Measurements from ENCODE around the gene SGK2. TPM values are rescaled to one million over a fixed set of nuclear protein-coding genes. Genes with fewer than 3 reads are reported as not detected.

The SGK2 gene
- polyA plus RNA-seq, 2 of the 4 experiments (the other 2 are of a cell fraction), result 9.4 to 12.2 TPM

DNA sequence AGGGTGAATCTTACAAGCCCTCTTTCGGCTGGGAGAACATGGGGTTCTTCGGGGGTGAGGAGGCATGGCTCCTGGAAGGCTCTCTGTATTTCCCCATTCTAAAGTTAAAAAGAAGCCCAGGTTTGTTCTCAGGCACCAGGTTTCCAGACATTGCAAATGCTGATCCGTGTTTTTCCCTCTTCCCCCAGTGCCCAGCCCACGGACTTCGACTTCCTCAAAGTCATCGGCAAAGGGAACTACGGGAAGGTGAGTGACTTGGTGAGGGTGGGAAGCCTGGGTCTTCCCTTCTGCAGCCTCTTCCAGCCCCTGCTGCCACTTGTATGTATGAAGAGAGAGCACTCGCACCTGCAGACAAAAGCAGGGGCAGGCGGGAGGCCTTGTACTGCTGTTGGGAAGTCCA lies 8.7 kb downstream of the SGK2 start:
- FAIRE-seq (no peak), ATAC-seq (no peak), DNase-seq (ENCODE audit: low read depth in 1 of 2, low spot score in 1 of 2) (no peak)
- TF ChIP-seq HDAC2 (IDR thresholded peaks at IDR 0.05) (no peak), CBX2 (IDR thresholded peaks at IDR 0.05; ENCODE audit: borderline replicate concordance, low read depth) (no peak), HOXB5 (CRISPR knock-in tag; IDR thresholded peaks at IDR 0.05) (no peak)
- no peaks in the 10 kb centered on the region for H3K9me3 ChIP-seq
- H3K4me3 ChIP-seq, result no peak overlapping the region
- 90% methylated on average over 9 of the region's 9 CpGs for WGBS (ENCODE audit: missing lambda C conversion rate)
- H3K27ac ChIP-seq, result no peak overlapping the region
- no peaks in the 10 kb centered on the region for H3K4me1 ChIP-seq
- ChIA-PET CTCF (no interaction called here), POLR2A (no interaction called here)
- no peak overlapping the region for H3K4me2 ChIP-seq

DNA sequence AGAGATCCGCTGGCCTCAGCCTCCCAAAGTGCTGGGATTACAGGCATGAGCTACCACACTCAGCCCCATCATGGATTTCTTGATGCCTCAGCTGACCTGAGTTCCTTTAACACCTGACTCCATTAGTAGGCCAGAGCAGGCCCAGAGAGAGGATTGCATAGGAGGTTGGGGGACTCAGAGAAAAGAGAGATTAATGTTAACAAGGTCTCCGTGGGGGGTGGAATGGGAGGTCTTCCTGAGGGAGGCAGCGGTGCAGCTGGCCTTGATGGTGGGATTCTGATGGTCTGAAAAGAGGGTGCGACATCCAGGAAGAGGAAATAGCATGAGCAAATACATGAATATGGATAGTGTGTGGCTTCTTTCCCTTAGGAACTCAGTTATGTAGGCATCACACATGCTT lies 9.9 kb downstream of the SGK2 start:
- Histone ChIP-seq H3K4me2 (no peak overlapping the region), H3K27ac (no peak overlapping the region), H3K4me1 (no peaks in the 10 kb centered on the region), H3K9me3 (no peaks in the 10 kb centered on the region), H3K4me3 (no peak overlapping the region)
- ChIA-PET POLR2A (no interaction called here), CTCF (interaction anchor here (0.9 to 4.8 kb wide), 3 partner anchors 10 to 271 kb away, joined by 3 to 32 read pairs (median 7); partner anchors contain the start of gene SGK2)
- FAIRE-seq (no peak), DNase-seq (ENCODE audit: low read depth in 1 of 2, low spot score in 1 of 2) (no peak), ATAC-seq (no peak)
- WGBS (ENCODE audit: missing lambda C conversion rate), result 82% methylated on average over 4 of the region's 4 CpGs
- TF ChIP-seq GATA3 (IDR thresholded peaks at IDR 0.05; ENCODE audit: borderline replicate concordance) (no peak), ZSCAN20 (CRISPR knock-in tag; IDR thresholded peaks at IDR 0.05) (no peak), CHD4 (IDR thresholded peaks at IDR 0.05; ENCODE audit: borderline replicate concordance) (no peak), HOXB5 (CRISPR knock-in tag; IDR thresholded peaks at IDR 0.05) (no peak), CBX2 (IDR thresholded peaks at IDR 0.05; ENCODE audit: borderline replicate concordance, low read depth) (no peak), ESRRA (IDR thresholded peaks at IDR 0.05; ENCODE audit: borderline replicate concordance, low read length) (no peak), POLR2AphosphoS2 (conservative IDR thresholded peaks at IDR 0.05; ENCODE audit: low read length) (no peak), MAFK (IDR thresholded peaks at IDR 0.05; ENCODE audit: partially characterized antibody) (no peak), MYC (IDR thresholded peaks at IDR 0.05; ENCODE audit: borderline replicate concordance, low read length) (no peak), NFE2L2 (conservative IDR thresholded peaks at IDR 0.05; ENCODE audit: low read length) (no peak), RAD21 (conservative IDR thresholded peaks at IDR 0.05 in 1 of 2, IDR thresholded peaks at IDR 0.05 in 1 of 2) (no peak), KDM5A (IDR thresholded peaks at IDR 0.05) (no peak)
- TF ChIP-seq, protein P1, sequence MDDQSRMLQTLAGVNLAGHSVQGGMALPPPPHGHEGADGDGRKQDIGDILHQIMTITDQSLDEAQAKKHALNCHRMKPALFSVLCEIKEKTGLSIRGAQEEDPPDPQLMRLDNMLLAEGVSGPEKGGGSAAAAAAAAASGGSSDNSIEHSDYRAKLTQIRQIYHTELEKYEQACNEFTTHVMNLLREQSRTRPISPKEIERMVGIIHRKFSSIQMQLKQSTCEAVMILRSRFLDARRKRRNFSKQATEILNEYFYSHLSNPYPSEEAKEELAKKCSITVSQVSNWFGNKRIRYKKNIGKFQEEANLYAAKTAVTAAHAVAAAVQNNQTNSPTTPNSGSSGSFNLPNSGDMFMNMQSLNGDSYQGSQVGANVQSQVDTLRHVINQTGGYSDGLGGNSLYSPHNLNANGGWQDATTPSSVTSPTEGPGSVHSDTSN (IDR thresholded peaks at IDR 0.05), result no peak
- TF ChIP-seq, protein P2, sequence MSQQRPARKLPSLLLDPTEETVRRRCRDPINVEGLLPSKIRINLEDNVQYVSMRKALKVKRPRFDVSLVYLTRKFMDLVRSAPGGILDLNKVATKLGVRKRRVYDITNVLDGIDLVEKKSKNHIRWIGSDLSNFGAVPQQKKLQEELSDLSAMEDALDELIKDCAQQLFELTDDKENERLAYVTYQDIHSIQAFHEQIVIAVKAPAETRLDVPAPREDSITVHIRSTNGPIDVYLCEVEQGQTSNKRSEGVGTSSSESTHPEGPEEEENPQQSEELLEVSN (IDR thresholded peaks at IDR 0.05; ENCODE audit: borderline replicate concordance, low read depth), result no peak
- TF ChIP-seq, protein P3, sequence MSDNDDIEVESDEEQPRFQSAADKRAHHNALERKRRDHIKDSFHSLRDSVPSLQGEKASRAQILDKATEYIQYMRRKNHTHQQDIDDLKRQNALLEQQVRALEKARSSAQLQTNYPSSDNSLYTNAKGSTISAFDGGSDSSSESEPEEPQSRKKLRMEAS (IDR thresholded peaks at IDR 0.05), result no peak
- TF ChIP-seq, protein P4, sequence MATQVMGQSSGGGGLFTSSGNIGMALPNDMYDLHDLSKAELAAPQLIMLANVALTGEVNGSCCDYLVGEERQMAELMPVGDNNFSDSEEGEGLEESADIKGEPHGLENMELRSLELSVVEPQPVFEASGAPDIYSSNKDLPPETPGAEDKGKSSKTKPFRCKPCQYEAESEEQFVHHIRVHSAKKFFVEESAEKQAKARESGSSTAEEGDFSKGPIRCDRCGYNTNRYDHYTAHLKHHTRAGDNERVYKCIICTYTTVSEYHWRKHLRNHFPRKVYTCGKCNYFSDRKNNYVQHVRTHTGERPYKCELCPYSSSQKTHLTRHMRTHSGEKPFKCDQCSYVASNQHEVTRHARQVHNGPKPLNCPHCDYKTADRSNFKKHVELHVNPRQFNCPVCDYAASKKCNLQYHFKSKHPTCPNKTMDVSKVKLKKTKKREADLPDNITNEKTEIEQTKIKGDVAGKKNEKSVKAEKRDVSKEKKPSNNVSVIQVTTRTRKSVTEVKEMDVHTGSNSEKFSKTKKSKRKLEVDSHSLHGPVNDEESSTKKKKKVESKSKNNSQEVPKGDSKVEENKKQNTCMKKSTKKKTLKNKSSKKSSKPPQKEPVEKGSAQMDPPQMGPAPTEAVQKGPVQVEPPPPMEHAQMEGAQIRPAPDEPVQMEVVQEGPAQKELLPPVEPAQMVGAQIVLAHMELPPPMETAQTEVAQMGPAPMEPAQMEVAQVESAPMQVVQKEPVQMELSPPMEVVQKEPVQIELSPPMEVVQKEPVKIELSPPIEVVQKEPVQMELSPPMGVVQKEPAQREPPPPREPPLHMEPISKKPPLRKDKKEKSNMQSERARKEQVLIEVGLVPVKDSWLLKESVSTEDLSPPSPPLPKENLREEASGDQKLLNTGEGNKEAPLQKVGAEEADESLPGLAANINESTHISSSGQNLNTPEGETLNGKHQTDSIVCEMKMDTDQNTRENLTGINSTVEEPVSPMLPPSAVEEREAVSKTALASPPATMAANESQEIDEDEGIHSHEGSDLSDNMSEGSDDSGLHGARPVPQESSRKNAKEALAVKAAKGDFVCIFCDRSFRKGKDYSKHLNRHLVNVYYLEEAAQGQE (IDR thresholded peaks at IDR 0.05), result no peak

DNA sequence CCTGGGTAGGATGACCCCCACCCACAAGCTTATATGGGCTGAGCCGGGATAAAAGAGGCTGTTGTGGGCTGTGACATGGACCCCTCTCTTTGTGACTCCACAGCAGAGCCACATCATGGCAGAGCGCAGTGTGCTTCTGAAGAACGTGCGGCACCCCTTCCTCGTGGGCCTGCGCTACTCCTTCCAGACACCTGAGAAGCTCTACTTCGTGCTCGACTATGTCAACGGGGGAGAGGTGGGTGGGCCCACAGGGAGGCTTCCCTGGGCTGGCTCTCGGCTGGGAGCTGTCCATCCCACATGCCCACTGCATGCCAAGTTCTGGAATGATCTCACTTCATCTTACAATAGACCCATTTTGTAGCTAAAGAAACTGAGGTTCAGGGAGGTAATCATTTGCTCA lies 10.5 kb downstream of the SGK2 start:
- DNase-seq (ENCODE audit: low read depth in 1 of 2, low spot score in 1 of 2) (no peak), ATAC-seq (no peak), FAIRE-seq (no peak)
- ChIA-PET CTCF (interaction anchor here (0.5 to 4.8 kb wide), 5 partner anchors 10 to 271 kb away, joined by 3 to 32 read pairs (median 5); partner anchors contain the start of gene SGK2), POLR2A (no interaction called here)
- Histone ChIP-seq H3K27ac (no peak overlapping the region), H3K4me1 (no peaks in the 10 kb centered on the region), H3K4me2 (no peak overlapping the region), H3K4me3 (no peak overlapping the region), H3K9me3 (no peaks in the 10 kb centered on the region)
- WGBS (ENCODE audit: missing lambda C conversion rate), result 81% methylated on average over 10 of the region's 10 CpGs
- TF ChIP-seq BHLHE40 (IDR thresholded peaks at IDR 0.05; ENCODE audit: low read depth, low read length), result no peak
- no peak for TF ChIP-seq HOXA7 (CRISPR knock-in tag; IDR thresholded peaks at IDR 0.05)
- no peak for TF ChIP-seq EHMT2 (IDR thresholded peaks at IDR 0.05; ENCODE audit: low read depth)
- no peak for TF ChIP-seq ZFP36 (IDR thresholded peaks at IDR 0.05; ENCODE audit: borderline replicate concordance, partially characterized antibody)
- TF ChIP-seq CBX2 (IDR thresholded peaks at IDR 0.05; ENCODE audit: borderline replicate concordance, low read depth), result no peak
- no peak for TF ChIP-seq CEBPB (IDR thresholded peaks at IDR 0.05)
- no peak for TF ChIP-seq RAD21 (conservative IDR thresholded peaks at IDR 0.05 in 1 of 2, IDR thresholded peaks at IDR 0.05 in 1 of 2)
- TF ChIP-seq, protein P1 (IDR thresholded peaks at IDR 0.05), result no peak
- TF ChIP-seq, protein P5, sequence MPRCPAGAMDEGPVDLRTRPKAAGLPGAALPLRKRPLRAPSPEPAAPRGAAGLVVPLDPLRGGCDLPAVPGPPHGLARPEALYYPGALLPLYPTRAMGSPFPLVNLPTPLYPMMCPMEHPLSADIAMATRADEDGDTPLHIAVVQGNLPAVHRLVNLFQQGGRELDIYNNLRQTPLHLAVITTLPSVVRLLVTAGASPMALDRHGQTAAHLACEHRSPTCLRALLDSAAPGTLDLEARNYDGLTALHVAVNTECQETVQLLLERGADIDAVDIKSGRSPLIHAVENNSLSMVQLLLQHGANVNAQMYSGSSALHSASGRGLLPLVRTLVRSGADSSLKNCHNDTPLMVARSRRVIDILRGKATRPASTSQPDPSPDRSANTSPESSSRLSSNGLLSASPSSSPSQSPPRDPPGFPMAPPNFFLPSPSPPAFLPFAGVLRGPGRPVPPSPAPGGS (IDR thresholded peaks at IDR 0.05), result no peak
- TF ChIP-seq CHD2 (IDR thresholded peaks at IDR 0.05; ENCODE audit: low read length, partially characterized antibody), result no peak
- no peak for TF ChIP-seq NPAS2 (CRISPR knock-in tag; IDR thresholded peaks at IDR 0.05; ENCODE audit: borderline replicate concordance)
- TF ChIP-seq MAFK (IDR thresholded peaks at IDR 0.05; ENCODE audit: partially characterized antibody), result no peak
